GM12864 (cell line): ENCODE measurements around the gene GORASP2.

Experiments
- DNase-seq: peaks from one replicate; pipeline ENCODE4 v3.0.0-alpha.2; 2011; ENCODE audit warnings: low read depth
- H3K4me3 ChIP-seq: 2 replicates; pipeline ENCODE4 v1.5.1; 2011; ENCODE audit warnings: mild to moderate bottlenecking, low read depth, low read length, control low read depth
- CTCF ChIP-seq: IDR thresholded peaks from 2 replicates; pipeline ENCODE4 v1.5.1; 2011; ENCODE audit warnings: low read depth, mild to moderate bottlenecking, moderate library complexity, low read length, control low read depth, inconsistent platforms; ENCODE audit errors: missing control alignments

Gene GORASP2

GRCh38 chr2:170963386-170963785 lies 34.3 kb downstream of the GORASP2 start:
- H3K4me3 ChIP-seq: no peak overlapping the region
- TF ChIP-seq CTCF: no peak
- no peak for DNase-seq

- no peak overlapping the region for H3K4me3 ChIP-seq
- TF ChIP-seq CTCF: no peak
- DNase-seq: no peak
Observed at GRCh38 chr2:170965446-170966225, 36.6 kb downstream of the GORASP2 start.

- TF ChIP-seq CTCF: peak; percentile 23
- no peak overlapping the region for H3K4me3 ChIP-seq
- DNase-seq: no peak
Observed at GRCh38 chr2:170966648-170967396, 37.8 kb downstream of the GORASP2 start.

- H3K4me3 ChIP-seq: no peak overlapping the region
Observed at GRCh38 chr2:170967553-170967952, 38.5 kb downstream of the GORASP2 start.

GRCh38 chr2:170968205-170969003 lies 39.4 kb downstream of the GORASP2 start:
- no peak for TF ChIP-seq CTCF
- H3K4me3 ChIP-seq: no peak overlapping the region
- DNase-seq: no peak

More at GRCh38 chr2:170967553-170967952, 38.5 kb downstream of the GORASP2 start:
- no peak for TF ChIP-seq CTCF
- DNase-seq: no peak

- no peak overlapping the region for H3K4me3 ChIP-seq
- no peak for DNase-seq
- TF ChIP-seq CTCF: no peak
Observed at GRCh38 chr2:170969030-170969429, 40.0 kb downstream of the GORASP2 start.
